ENCODE results near the gene TCF20. TPM values are rescaled to one million over a fixed set of nuclear protein-coding genes. Genes with fewer than 3 reads are reported as not detected.
A peak's percentile ranks its signal among the peaks of the same experiment; 100 is the strongest.

TCF20 gene
- total RNA-seq, result 10 to 100 TPM; 59.2 to 60.0 TPM

GRCh38 chr22:42270510-42271190 lies at the start of gene TCF20:
TCF20 (minus strand) TSS chr22:42270653; CDS start chr22:42215305, 55,348 bp downstream.
- CTCF ChIA-PET, result no interaction called here
- peaks cover 7% of the 10 kb centered on the region for H3K36me3 Mint-ChIP-seq (ENCODE audit: low read depth)
- no peaks in the 10 kb centered on the region for H3K9me3 Mint-ChIP-seq
- DNase-seq, result peak; percentile 81
- H3K4me1 Mint-ChIP-seq (ENCODE audit: low read depth), result peaks cover 35% of the 10 kb centered on the region
- H3K27me3 Mint-ChIP-seq (ENCODE audit: low read depth), result no peaks in the 10 kb centered on the region
- intact Hi-C loops (cut with micrococcal nuclease), result no loop called here
- H3K4me3 Mint-ChIP-seq, result peak within 1 kb of the TSS; percentile 92
- H3K27ac Mint-ChIP-seq, result peak within 1 kb of the TSS; percentile 72

- no peaks in the 10 kb centered on the region for H3K36me3 Mint-ChIP-seq (ENCODE audit: low read depth)
- H3K9me3 Mint-ChIP-seq, result no peaks in the 10 kb centered on the region
- no peak overlapping the region for H3K4me3 Mint-ChIP-seq
- intact Hi-C loops (cut with micrococcal nuclease), result no loop called here
- H3K4me1 Mint-ChIP-seq (ENCODE audit: low read depth), result peaks cover 22% of the 10 kb centered on the region
- H3K27me3 Mint-ChIP-seq (ENCODE audit: low read depth), result no peaks in the 10 kb centered on the region
- no peak for DNase-seq
- no peak overlapping the region for H3K27ac Mint-ChIP-seq
- CTCF ChIA-PET, result interaction anchor here (1.0 kb wide), 1 partner anchor 23 kb away, joined by 3 read pairs; no protein-coding TSS in a partner anchor
Observed at GRCh38 chr22:42319386-42319785, 48.9 kb upstream of the TCF20 start.

GRCh38 chr22:42318967-42319366 lies 48.5 kb upstream of the TCF20 start:
- no peaks in the 10 kb centered on the region for H3K9me3 Mint-ChIP-seq
- no peak for DNase-seq
- intact Hi-C loops (cut with micrococcal nuclease), result no loop called here

DNA sequence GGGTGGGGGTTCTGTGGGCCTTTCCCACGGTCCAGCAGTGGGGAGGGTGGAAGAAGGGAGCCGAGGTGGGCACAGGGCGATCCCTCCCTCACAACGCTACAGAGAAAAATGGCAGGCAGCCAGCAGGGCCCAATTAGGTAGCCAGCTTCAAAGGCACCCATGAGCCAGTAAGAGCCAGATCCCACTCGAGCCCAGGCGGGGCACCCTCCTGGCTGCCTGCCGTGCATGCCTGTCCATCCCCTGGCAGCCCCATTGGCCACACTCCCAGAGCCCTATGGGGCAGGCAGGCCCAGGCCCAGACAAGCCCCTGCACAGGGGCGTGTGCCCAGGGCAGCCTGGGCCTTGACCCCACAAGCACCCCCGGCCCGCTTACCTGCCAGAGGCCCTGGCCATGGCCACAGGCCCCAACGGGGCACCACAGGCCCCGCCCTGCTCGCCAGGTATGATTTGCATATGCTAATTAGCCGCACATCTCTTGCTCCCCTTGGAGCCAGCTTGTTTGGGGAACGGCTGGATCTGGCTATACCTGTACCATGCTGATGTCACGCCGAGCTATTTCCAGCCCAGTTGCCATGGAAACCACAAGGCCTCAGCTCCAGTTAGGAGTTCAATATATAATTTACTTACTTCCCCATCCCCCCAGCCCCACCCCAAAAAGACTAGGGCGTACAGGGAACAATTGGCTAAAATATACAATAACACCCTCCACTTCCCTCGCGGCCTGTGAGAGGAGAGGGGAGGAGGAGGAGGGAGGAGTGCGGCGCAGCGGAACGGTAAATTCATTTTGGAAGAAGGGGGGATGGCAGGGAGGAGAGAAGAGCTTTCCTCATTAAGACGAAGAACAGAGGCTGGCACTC lies 47.5 kb upstream of the TCF20 start:
- peaks cover 32% of the 10 kb centered on the region for H3K4me1 Mint-ChIP-seq (ENCODE audit: low read depth)
- no peak overlapping the region for H3K27ac Mint-ChIP-seq
- no peaks in the 10 kb centered on the region for H3K36me3 Mint-ChIP-seq (ENCODE audit: low read depth)
- H3K9me3 Mint-ChIP-seq, result no peaks in the 10 kb centered on the region
- no peak for DNase-seq
- CTCF ChIA-PET, result interaction anchor here (1.0 kb wide), 1 partner anchor 21 kb away, joined by 3 read pairs; no protein-coding TSS in a partner anchor
- no peak overlapping the region for H3K4me3 Mint-ChIP-seq
- no peaks in the 10 kb centered on the region for H3K27me3 Mint-ChIP-seq (ENCODE audit: low read depth)
- intact Hi-C loops (cut with micrococcal nuclease), result no loop called here

More at GRCh38 chr22:42318967-42319366, 48.5 kb upstream of the TCF20 start:
- Mint-ChIP-seq H3K4me3 (no peak overlapping the region), H3K27me3 (ENCODE audit: low read depth) (no peaks in the 10 kb centered on the region), H3K27ac (no peak overlapping the region), H3K4me1 (ENCODE audit: low read depth) (peaks cover 23% of the 10 kb centered on the region), H3K36me3 (ENCODE audit: low read depth) (no peaks in the 10 kb centered on the region)
- CTCF ChIA-PET, result interaction anchor here (1.0 kb wide), 1 partner anchor 22 kb away, joined by 3 read pairs; no protein-coding TSS in a partner anchor

GRCh38 chr22:42317008-42317407 lies 46.6 kb upstream of the TCF20 start:
- Mint-ChIP-seq H3K27me3 (ENCODE audit: low read depth) (no peaks in the 10 kb centered on the region), H3K4me3 (no peak overlapping the region), H3K36me3 (ENCODE audit: low read depth) (no peaks in the 10 kb centered on the region), H3K27ac (no peak overlapping the region), H3K4me1 (ENCODE audit: low read depth) (peaks cover 39% of the 10 kb centered on the region), H3K9me3 (no peaks in the 10 kb centered on the region)
- intact Hi-C loops (cut with micrococcal nuclease), result no loop called here
- DNase-seq, result peak; percentile 49
- CTCF ChIA-PET, result interaction anchor here (0.6 kb wide), 1 partner anchor 98 kb away, joined by 4 read pairs; no protein-coding TSS in a partner anchor

GRCh38 chr22:42315392-42315756 lies 44.9 kb upstream of the TCF20 start:
- intact Hi-C loops (cut with micrococcal nuclease), result no loop called here
- no peak overlapping the region for H3K4me3 Mint-ChIP-seq
- no peak for DNase-seq
- no peaks in the 10 kb centered on the region for H3K27me3 Mint-ChIP-seq (ENCODE audit: low read depth)
- H3K27ac Mint-ChIP-seq, result no peak overlapping the region
- H3K36me3 Mint-ChIP-seq (ENCODE audit: low read depth), result no peaks in the 10 kb centered on the region
- CTCF ChIA-PET, result no interaction called here
- H3K4me1 Mint-ChIP-seq (ENCODE audit: low read depth), result peaks cover 44% of the 10 kb centered on the region
- no peaks in the 10 kb centered on the region for H3K9me3 Mint-ChIP-seq

- intact Hi-C loops (cut with micrococcal nuclease), result loop anchor here (1.0 to 5.0 kb wide), 3 partner anchors 133 to 349 kb away; no protein-coding TSS in a partner anchor
- DNase-seq, result no peak
- Mint-ChIP-seq H3K4me3 (no peak overlapping the region), H3K27me3 (ENCODE audit: low read depth) (no peaks in the 10 kb centered on the region), H3K27ac (no peak overlapping the region), H3K4me1 (ENCODE audit: low read depth) (peaks cover 46% of the 10 kb centered on the region), H3K9me3 (no peaks in the 10 kb centered on the region), H3K36me3 (ENCODE audit: low read depth) (no peaks in the 10 kb centered on the region)
- CTCF ChIA-PET, result interaction anchor here (0.7 to 1.5 kb wide), 3 partner anchors 10 to 224 kb away, joined by 3 to 5 read pairs (median 4); partner anchors contain the start of gene NDUFA6
Observed at GRCh38 chr22:42314709-42315391, 44.4 kb upstream of the TCF20 start.

- CTCF ChIA-PET, result interaction anchor here (0.7 to 2.0 kb wide), 11 partner anchors 9 to 223 kb away, joined by 3 to 11 read pairs (median 4); partner anchors contain the start of gene NDUFA6
- intact Hi-C loops (cut with micrococcal nuclease), result loop anchor here (1.0 to 5.0 kb wide), 3 partner anchors 132 to 348 kb away; no protein-coding TSS in a partner anchor
- peaks cover 46% of the 10 kb centered on the region for H3K4me1 Mint-ChIP-seq (ENCODE audit: low read depth)
- H3K27ac Mint-ChIP-seq, result no peak overlapping the region
- H3K27me3 Mint-ChIP-seq (ENCODE audit: low read depth), result no peaks in the 10 kb centered on the region
- H3K9me3 Mint-ChIP-seq, result no peaks in the 10 kb centered on the region
- no peak overlapping the region for H3K4me3 Mint-ChIP-seq
- peak; percentile 73 for DNase-seq
- no peaks in the 10 kb centered on the region for H3K36me3 Mint-ChIP-seq (ENCODE audit: low read depth)
Observed at GRCh38 chr22:42313804-42314581, 43.5 kb upstream of the TCF20 start.

- peaks cover 51% of the 10 kb centered on the region for H3K4me1 Mint-ChIP-seq (ENCODE audit: low read depth)
- no peak for DNase-seq
- H3K36me3 Mint-ChIP-seq (ENCODE audit: low read depth), result no peaks in the 10 kb centered on the region
- H3K9me3 Mint-ChIP-seq, result no peaks in the 10 kb centered on the region
- intact Hi-C loops (cut with micrococcal nuclease), result loop anchor here (5.0 kb wide), 1 partner anchor 131 kb away; no protein-coding TSS in a partner anchor
- CTCF ChIA-PET, result interaction anchor here (0.7 to 2.0 kb wide), 7 partner anchors 10 to 144 kb away, joined by 3 to 11 read pairs (median 3); no protein-coding TSS in a partner anchor
- no peak overlapping the region for H3K27ac Mint-ChIP-seq
- H3K4me3 Mint-ChIP-seq, result no peak overlapping the region
- no peaks in the 10 kb centered on the region for H3K27me3 Mint-ChIP-seq (ENCODE audit: low read depth)
Observed at GRCh38 chr22:42313204-42313603, 42.8 kb upstream of the TCF20 start.

DNA sequence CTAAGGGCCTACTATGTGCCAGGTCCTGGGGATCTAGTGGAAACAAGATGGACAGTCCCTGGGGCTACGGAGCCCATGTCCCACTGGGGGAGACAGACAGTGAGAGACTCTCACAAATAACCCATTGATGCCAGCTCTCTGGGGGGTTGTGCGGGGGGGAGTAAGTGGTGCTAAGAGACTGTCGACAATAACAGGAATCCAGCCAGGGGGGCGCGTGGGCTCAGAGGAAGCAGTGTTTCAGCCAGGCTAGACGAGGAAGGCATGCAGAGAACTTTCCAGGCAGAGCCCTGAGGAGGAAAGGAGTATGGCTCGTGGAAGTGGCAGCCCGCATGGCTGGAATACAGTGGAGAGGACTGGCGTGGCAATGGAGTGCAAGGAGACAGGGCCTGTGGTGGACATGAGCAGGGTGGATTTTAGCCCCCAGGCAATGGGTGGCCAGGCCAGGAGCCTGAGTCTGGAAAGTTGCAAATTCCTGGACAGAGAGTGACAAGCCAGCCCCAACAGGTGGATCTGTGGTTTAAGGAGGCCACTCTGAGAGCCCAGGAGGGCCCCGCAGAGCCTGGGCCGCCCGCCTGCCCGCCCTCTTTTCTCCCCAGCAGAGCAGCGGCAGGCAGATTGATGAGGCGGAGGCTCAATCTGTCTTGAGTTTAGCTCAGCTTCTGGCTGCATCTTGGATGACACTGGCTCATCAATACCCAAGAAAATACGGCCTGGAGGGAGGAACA lies 40.0 kb upstream of the TCF20 start:
- no peak overlapping the region for H3K4me3 Mint-ChIP-seq
- intact Hi-C loops (cut with micrococcal nuclease), result loop anchor here (5.0 kb wide), 1 partner anchor 128 kb away; no protein-coding TSS in a partner anchor
- peaks cover 55% of the 10 kb centered on the region for H3K4me1 Mint-ChIP-seq (ENCODE audit: low read depth)
- CTCF ChIA-PET, result no interaction called here
- no peaks in the 10 kb centered on the region for H3K36me3 Mint-ChIP-seq (ENCODE audit: low read depth)
- no peak for DNase-seq
- no peaks in the 10 kb centered on the region for H3K9me3 Mint-ChIP-seq
- H3K27ac Mint-ChIP-seq, result no peak overlapping the region
- H3K27me3 Mint-ChIP-seq (ENCODE audit: low read depth), result no peaks in the 10 kb centered on the region

- no peaks in the 10 kb centered on the region for H3K36me3 Mint-ChIP-seq (ENCODE audit: low read depth)
- H3K27ac Mint-ChIP-seq, result no peak overlapping the region
- CTCF ChIA-PET, result no interaction called here
- no peaks in the 10 kb centered on the region for H3K27me3 Mint-ChIP-seq (ENCODE audit: low read depth)
- no peak overlapping the region for H3K4me3 Mint-ChIP-seq
- intact Hi-C loops (cut with micrococcal nuclease), result loop anchor here (5.0 kb wide), 1 partner anchor 128 kb away; no protein-coding TSS in a partner anchor
- H3K4me1 Mint-ChIP-seq (ENCODE audit: low read depth), result peaks cover 55% of the 10 kb centered on the region
- no peak for DNase-seq
- no peaks in the 10 kb centered on the region for H3K9me3 Mint-ChIP-seq
Observed at GRCh38 chr22:42309865-42310264, 39.4 kb upstream of the TCF20 start.

Measured in activated naive CD4-positive, alpha-beta T cell treated with anti-CD3 and anti-CD28 coated beads for 36 hours (primary cell).